Hindlimb muscle (tissue), 1 donor: ENCODE data around the gene WDR13. TPM values are rescaled to one million over a fixed set of nuclear protein-coding genes. Genes with fewer than 3 reads are reported as not detected.
"Not testable (repeated sequence)": the region's sequence is repeated elsewhere in the genome, so short reads cannot be mapped to it uniquely, and the experiment has no call there.

Experiments used
- DNase-seq: peaks from one replicate; pipeline ENCODE4 v3.0.0-alpha.2; 2013
- polyA plus RNA-seq: library from polyadenylated mRNA; unstranded; fragments of 120-200 nt; gene quantifications from one replicate; pipeline ENCODE4 v1.2.1, GENCODE V29; 2013; ENCODE audit not compliant: insufficient read length

Gene WDR13
- polyA plus RNA-seq, 1 donor = 108 TPM

- DNase-seq = no peak
These were observed 1.4 kb upstream of the WDR13 start for GRCh38 chrX:48595929-48596328.

GRCh38 chrX:48598614-48599013, 1.3 kb downstream of the WDR13 start:
- DNase-seq = no peak

GRCh38 chrX:48599341-48599740, 2.0 kb downstream of the WDR13 start:
- no peak for DNase-seq

- DNase-seq = no peak
These were observed 2.9 kb downstream of the WDR13 start for GRCh38 chrX:48600226-48600625.

- DNase-seq = no peak
These were observed 4.6 kb downstream of the WDR13 start for GRCh38 chrX:48601741-48602394.

GRCh38 chrX:48604701-48605100, 7.4 kb downstream of the WDR13 start:
- DNase-seq = no peak

- DNase-seq = no peak
These were observed 8.8 kb downstream of the WDR13 start for GRCh38 chrX:48606091-48606490.

- DNase-seq = no peak
These were observed 14.4 kb downstream of the WDR13 start for GRCh38 chrX:48611703-48612102.

GRCh38 chrX:48613502-48614160, 16.3 kb downstream of the WDR13 start:
- no peak for DNase-seq

GRCh38 chrX:48616576-48616975, 19.3 kb downstream of the WDR13 start:
- no peak for DNase-seq

GRCh38 chrX:48617542-48618340, 20.4 kb downstream of the WDR13 start:
- no peak for DNase-seq

GRCh38 chrX:48626401-48627298, 29.4 kb downstream of the WDR13 start:
- no peak for DNase-seq

GRCh38 chrX:48631376-48632090, 34.2 kb downstream of the WDR13 start:
- peak; percentile 88 for DNase-seq

GRCh38 chrX:48632207-48632606, 34.9 kb downstream of the WDR13 start:
- DNase-seq = no peak

GRCh38 chrX:48636301-48636700, 39.0 kb downstream of the WDR13 start:
- DNase-seq = no peak

- no peak for DNase-seq
These were observed 39.5 kb downstream of the WDR13 start for GRCh38 chrX:48636776-48637175.

GRCh38 chrX:48645669-48646068, 48.4 kb downstream of the WDR13 start:
- DNase-seq = no peak

GRCh38 chrX:48648336-48648751, 51.1 kb downstream of the WDR13 start:
- DNase-seq = peak; percentile 39

GRCh38 chrX:48649102-48649501, 51.8 kb downstream of the WDR13 start:
- DNase-seq = no peak

- DNase-seq = not testable (repeated sequence)
These were observed 54.8 kb downstream of the WDR13 start for GRCh38 chrX:48652055-48652579.

GRCh38 chrX:48654746-48655145, 57.5 kb downstream of the WDR13 start:
- not testable (repeated sequence) for DNase-seq
